GM12878 (cell line): ENCODE results near the gene SETD2. TPM values are rescaled to one million over a fixed set of nuclear protein-coding genes. Genes with fewer than 3 reads are reported as not detected.
A peak's percentile ranks its signal among the peaks of the same experiment; 100 is the strongest.

Experiments used
- ATAC-seq: fragments of 200-7000 bp; cut with Tn5 transposase; 3 replicates; pipeline ENCODE4 v1.9.1; 2020; ENCODE audit warnings: mild to moderate bottlenecking, moderate library complexity
- BruUV-seq: library from RNA; stranded (reverse); fragments of 400-500 nt; replicated peaks from 2 replicates; lab custom pipeline; 2021; lab: Mats Ljungman, UMichigan
- CTCF ChIA-PET: fragments of 300-600 bp; sonication (Branson Sonifier 250); formaldehyde crosslinking; extraction: SDS; loops from one replicate; lab custom pipeline; 2021; ENCODE audit warnings: inconsistent platforms; lab: Yijun Ruan, JAX
- POLR2A ChIA-PET: fragments of 350-600 bp; formaldehyde crosslinking; extraction: SDS; loops from one replicate; lab custom pipeline; 2021; ENCODE audit warnings: inconsistent platforms; lab: Charles Lee
- RAD21 ChIA-PET: fragments of 300-600 bp; sonication (Branson Sonifier 250); formaldehyde crosslinking; loops from one replicate; lab custom pipeline; 2023; ENCODE audit warnings: antibody characterized with exemption; ENCODE audit not compliant: unreplicated experiment; lab: Charles Lee
- SMC1A ChIA-PET: fragments of 300-600 bp; sonication (Branson Sonifier 250); formaldehyde crosslinking; loops from one replicate; lab custom pipeline; 2023; ENCODE audit not compliant: unreplicated experiment, uncharacterized antibody; lab: Charles Lee
- DNase-seq: peaks from one replicate; pipeline ENCODE4 v3.0.0-alpha.2; 2011; ENCODE audit warnings: low read depth, low spot score
- FAIRE-seq: peaks from 3 replicates; lab custom pipeline; 2011; peaks lifted over from hg19 to GRCh38; lab: Jason Lieb, UNC
- H2AFZ ChIP-seq: 2 replicates; pipeline ENCODE4 v1.6.0; 2011; ENCODE audit warnings: low read depth, low read length, control low read depth; ENCODE audit not compliant: control insufficient read depth
- H3K27ac ChIP-seq: 2 replicates; pipeline ENCODE4 v1.5.1; 2011; ENCODE audit warnings: control low read depth; ENCODE audit not compliant: control insufficient read depth, insufficient read depth
- H3K27me3 ChIP-seq, 2 experiments: replicated peaks in 1 of 2; 2 replicates each; pipeline versions ENCODE4 v1.6.0 to v1.6.1; 2011; ENCODE audit warnings: low read length in 1 of 2; ENCODE audit not compliant: control insufficient read depth in 2 of 2, insufficient read depth in 2 of 2
- H3K36me3 ChIP-seq, 2 experiments: 2 replicates each; pipeline ENCODE4 v1.5.1; 2011; ENCODE audit warnings: low read length in 1 of 2; ENCODE audit not compliant: control insufficient read depth in 2 of 2, insufficient read depth in 2 of 2
- H3K4me1 ChIP-seq: 2 replicates; pipeline ENCODE4 v1.6.1; 2011; ENCODE audit warnings: mild to moderate bottlenecking, low read length, moderate library complexity, mixed read lengths; ENCODE audit not compliant: control insufficient read depth, insufficient read depth
- H3K4me2 ChIP-seq: 2 replicates; pipeline ENCODE4 v1.6.0; 2011; ENCODE audit warnings: control low read depth; ENCODE audit not compliant: control insufficient read depth, insufficient read depth
- H3K4me3 ChIP-seq: fragments of 200-600 bp; sonication (generic); 2 replicates; pipeline ENCODE4 v1.5.1; 2016
- H3K79me2 ChIP-seq: 2 replicates; pipeline ENCODE4 v1.6.0; 2011; ENCODE audit warnings: low read length; ENCODE audit not compliant: control insufficient read depth, insufficient read depth
- H3K9ac ChIP-seq: 2 replicates; pipeline ENCODE4 v1.8.0; 2011; ENCODE audit warnings: low read length, control low read depth, mixed read lengths; ENCODE audit not compliant: control insufficient read depth, insufficient read depth
- H3K9me3 ChIP-seq: replicated peaks from 3 replicates; pipeline ENCODE4 v1.5.1; 2011; ENCODE audit warnings: mild to moderate bottlenecking, low read length; ENCODE audit not compliant: control insufficient read depth, insufficient read depth
- H4K20me1 ChIP-seq: 2 replicates; pipeline ENCODE4 v1.6.0; 2011; ENCODE audit not compliant: control insufficient read depth, insufficient read depth
- BCL3 ChIP-seq: IDR thresholded peaks from 2 replicates; pipeline ENCODE4 v1.6.1; 2011; ENCODE audit warnings: borderline replicate concordance, low read depth, mild to moderate bottlenecking, moderate library complexity, low read length; ENCODE audit not compliant: insufficient read depth, poor library complexity, severe bottlenecking
- BRCA1 ChIP-seq: IDR thresholded peaks from 2 replicates; pipeline ENCODE4 v1.6.1; 2011; ENCODE audit warnings: low read depth, low read length, improper control_type of control experiment
- ELK1 ChIP-seq: IDR thresholded peaks from 2 replicates; pipeline ENCODE4 v1.6.1; 2012; ENCODE audit warnings: low read depth, low read length, improper control_type of control experiment
- LARP7 ChIP-seq: fragments of 450-650 bp; IDR thresholded peaks from 2 replicates; pipeline ENCODE4 v1.6.1; 2017; ENCODE audit warnings: mild to moderate bottlenecking
- NFYB ChIP-seq: IDR thresholded peaks from 2 replicates; pipeline ENCODE4 v1.6.1; 2011; ENCODE audit warnings: low read depth, mild to moderate bottlenecking, low read length, improper control_type of control experiment, moderate library complexity; ENCODE audit not compliant: insufficient read depth
- PBX3 ChIP-seq: IDR thresholded peaks from 2 replicates; pipeline ENCODE4 v1.6.1; 2011; ENCODE audit warnings: mild to moderate bottlenecking, low read depth, low read length, moderate library complexity; ENCODE audit not compliant: insufficient replicate concordance
- PKNOX1 ChIP-seq: fragments of 450-650 bp; IDR thresholded peaks from 2 replicates; pipeline ENCODE4 v1.6.1; 2016; ENCODE audit warnings: mild to moderate bottlenecking
- POLR2A ChIP-seq: IDR thresholded peaks from 2 replicates; pipeline ENCODE4 v1.6.1; 2011; ENCODE audit warnings: low read depth, mild to moderate bottlenecking, low read length
- POLR2AphosphoS2 ChIP-seq: IDR thresholded peaks from 2 replicates; pipeline ENCODE4 v1.6.1; 2011; ENCODE audit warnings: low read depth, mild to moderate bottlenecking, low read length, improper control_type of control experiment, moderate library complexity
- RBBP5 ChIP-seq: fragments of 200-600 bp; sonication (generic); conservative IDR thresholded peaks from 2 replicates; pipeline ENCODE4 v1.6.1; 2016
- SP1 ChIP-seq: IDR thresholded peaks from one replicate; pipeline ENCODE4 v1.6.1; 2011; ENCODE audit warnings: low read depth, low read length
- WGBS: methylation state at CpG from one replicate; pipeline ENCODE4 v1.1.6; 2016; ENCODE audit warnings: low lambda C conversion rate; ENCODE audit not compliant: insufficient replicate concordance, insufficient coverage; ENCODE audit errors: missing lambda C conversion rate; 5-methylcytosine and 5-hydroxymethylcytosine counted together
- in situ Hi-C: fragments of 300-500 bp; cut with MboI; formaldehyde crosslinking; loops from 9 replicates; pipeline ENCODE4 v1.14.3; 2018; ENCODE audit warnings: mixed read lengths
- intact Hi-C: fragments of 100-400 bp; cut with micrococcal nuclease; formaldehyde crosslinking; loops from one replicate; pipeline ENCODE4 v1.14.2; 2022; ENCODE audit not compliant: unreplicated experiment
- polyA plus RNA-seq, 11 experiments: library from polyadenylated mRNA; depleted of rRNA in 4 of 11; unstranded in 6 of 11; stranded (reverse) in 5 of 11; fragments of >200 nt; fragmentation: Nextera tagmentation in 4 of 11; fragmentation: Illumina TruSeq in 1 of 11; extraction: Ambion mirVana in 4 of 11; extraction: Trizol in 1 of 11; gene quantifications; 1 replicate in 1 of 11; 2 replicates in 10 of 11; pipeline versions ENCODE4 v1.2.1 to v1.2.3, GENCODE V29; 2011 to 2016; ENCODE audit warnings: inconsistent platforms in 2 of 11, missing spikeins in 2 of 11, low read depth in 1 of 11
- total RNA-seq, 4 experiments: library from RNA; depleted of rRNA in 3 of 4; stranded (reverse); fragments of >200 nt in 3 of 4; fragmentation: Illumina TruSeq in 1 of 4; extraction: Trizol in 1 of 4; gene quantifications; 2 replicates each; pipeline versions ENCODE4 v1.2.1 to v1.2.3, GENCODE V29; 2013 to 2021

SETD2 gene
- total and polyA plus RNA-seq, 10 of the 15 experiments (the other 5 are each of a cell fraction or from before 2014, with no cell fraction given) = 8.4 to 44.9 (median 24.5) TPM

- H3K79me2 ChIP-seq = no peaks in the 10 kb centered on the region
- peak; percentile 41 for FAIRE-seq
- H3K27ac ChIP-seq = peak overlapping the region; percentile 66
- in situ Hi-C loops = no loop called here
- H3K9ac ChIP-seq = peak overlapping the region; percentile 66; the same call in 1 of the 2 replicates
- POLR2A ChIA-PET = interaction anchor here (0.5 to 1.2 kb wide), 3 partner anchors 25 to 83 kb away, joined by 3 to 4 read pairs (median 3); no protein-coding TSS in a partner anchor
- BruUV-seq = no TSS peak
- SMC1A ChIA-PET = interaction anchor here (0.8 to 1.2 kb wide), 3 partner anchors 10 to 219 kb away, joined by 3 read pairs; no protein-coding TSS in a partner anchor
- peak overlapping the region; percentile 81 for H3K4me2 ChIP-seq
- peaks cover 5% of the 10 kb centered on the region; the same call in 1 of the 2 replicates for H3K4me1 ChIP-seq
- peak overlapping the region; percentile 19; the same call in 1 of the 2 replicates for H2AFZ ChIP-seq
- DNase-seq = peak; percentile 40
- CTCF ChIA-PET = interaction anchor here (0.6 to 1.2 kb wide), 4 partner anchors 12 to 210 kb away, joined by 3 to 5 read pairs (median 3); no protein-coding TSS in a partner anchor
- RAD21 ChIA-PET = interaction anchor here (0.7 kb wide), 1 partner anchor 29 kb away, joined by 4 read pairs; no protein-coding TSS in a partner anchor
- ATAC-seq = peak; percentile 96
- intact Hi-C loops = loop anchor here (2.0 to 10.0 kb wide), 2 partner anchors 211 to 305 kb away; partner anchors contain the start of gene TMIE
- H3K27me3 ChIP-seq = no peaks in the 10 kb centered on the region
- H3K4me3 ChIP-seq = peak overlapping the region; percentile 36; the same call in 1 of the 2 replicates
- WGBS = 36% methylated on average over 81 of the region's 85 CpGs
- no peaks in the 10 kb centered on the region for H4K20me1 ChIP-seq
- no peaks in the 10 kb centered on the region for H3K9me3 ChIP-seq
- peaks cover 11 to 32% of the 10 kb centered on the region in 2 experiments; a peak in 3 of 4 replicates for H3K36me3 ChIP-seq
- peak; percentile 18; the same call in 1 of the 2 replicates for TF ChIP-seq LARP7
- peak; percentile 94 for TF ChIP-seq PKNOX1
- peak; percentile 24; the same call in 1 of the 2 replicates for TF ChIP-seq POLR2AphosphoS2
- TF ChIP-seq BRCA1 = no peak
- TF ChIP-seq NFYB = peak; percentile 80
- TF ChIP-seq RBBP5 = no peak
- peak; percentile 64 for TF ChIP-seq SP1
- peak; percentile 34; the same call in 1 of the 2 replicates for TF ChIP-seq POLR2A
- peak; percentile 45 for TF ChIP-seq BCL3
- TF ChIP-seq PBX3 = peak; percentile 83
- TF ChIP-seq ELK1 = peak; percentile 20; the same call in 1 of the 2 replicates
These were observed 154.4 kb downstream of the SETD2 start for GRCh38 chr3:47009225-47010110.
